Measurements from ENCODE around the gene PLP2. TPM values are rescaled to one million over a fixed set of nuclear protein-coding genes. Genes with fewer than 3 reads are reported as not detected.
A peak's percentile ranks its signal among the peaks of the same experiment; 100 is the strongest.
"Not testable (repeated sequence)": the region's sequence is repeated elsewhere in the genome, so short reads cannot be mapped to it uniquely, and the experiment has no call there.

The PLP2 gene, protein sequence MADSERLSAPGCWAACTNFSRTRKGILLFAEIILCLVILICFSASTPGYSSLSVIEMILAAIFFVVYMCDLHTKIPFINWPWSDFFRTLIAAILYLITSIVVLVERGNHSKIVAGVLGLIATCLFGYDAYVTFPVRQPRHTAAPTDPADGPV
- 100 to 1,000 TPM; 187 to 238 TPM for total RNA-seq
- long read RNA-seq, donor 1, transcript PLP2-202 (5 exons, 1,079 nt): major isoform, 8 of 32 reads
- long read RNA-seq, donor 1, partial matches to known transcripts: 24 of 32 reads
- long read RNA-seq, donor 1, other reads (novel, unspliced or antisense): 0 of 32 reads
- long read RNA-seq, donor 2, transcript PLP2-202 (5 exons, 1,079 nt): major isoform, 50 of 59 reads
- long read RNA-seq, donor 2, partial matches to known transcripts: 5 of 59 reads
- long read RNA-seq, donor 2, other reads (novel, unspliced or antisense): 4 of 59 reads

DNA sequence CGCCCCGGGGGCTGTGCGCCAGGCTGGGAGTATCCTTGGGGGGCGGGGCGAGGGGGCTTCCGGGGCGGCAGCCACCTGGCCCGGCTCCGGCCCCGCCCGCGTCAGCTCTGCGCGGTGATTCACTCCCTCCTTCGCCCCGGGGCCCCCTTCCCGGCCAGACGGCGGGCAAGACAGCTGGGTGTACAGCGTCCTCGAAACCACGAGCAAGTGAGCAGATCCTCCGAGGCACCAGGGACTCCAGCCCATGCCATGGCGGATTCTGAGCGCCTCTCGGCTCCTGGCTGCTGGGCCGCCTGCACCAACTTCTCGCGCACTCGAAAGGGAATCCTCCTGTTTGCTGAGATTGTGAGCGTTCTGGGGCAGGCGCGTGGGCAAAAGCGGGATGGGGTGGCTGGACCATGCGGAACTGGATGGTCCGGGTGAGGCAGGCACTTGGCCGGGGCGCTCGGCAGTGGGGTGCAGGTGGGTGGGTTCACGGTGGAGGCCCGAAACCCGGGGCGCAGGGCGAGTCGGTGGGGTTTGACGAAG, at the start of gene PLP2:
PLP2 (plus strand) TSS at position 147 of the 528 bp plus-strand sequence; CDS start at position 250, 103 bp downstream.
- DNase-seq (ENCODE audit: low spot score): peak; percentile 88
- intact Hi-C loops (cut with DNase I): no loop called here

DNA sequence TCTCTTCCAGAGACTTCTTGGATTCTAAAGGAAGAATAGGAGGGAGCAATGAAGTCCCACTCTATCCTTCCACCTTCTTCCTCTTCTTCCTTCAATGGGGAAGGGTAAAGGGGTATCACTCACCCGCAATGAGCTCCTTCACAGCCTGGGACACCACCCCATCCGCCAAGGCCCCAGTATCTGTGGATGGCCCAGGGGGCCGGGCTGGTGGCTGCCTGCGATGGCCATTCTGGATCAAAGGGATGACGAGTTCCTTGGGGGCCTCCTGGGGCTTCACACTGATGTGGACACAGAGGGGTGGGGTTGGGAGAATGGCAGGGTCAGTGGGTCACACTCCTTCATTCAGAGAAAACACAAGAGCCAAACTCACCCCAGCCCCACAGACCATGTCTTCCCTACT, 49.2 kb upstream of the PLP2 start:
- DNase-seq (ENCODE audit: low spot score): no peak
- intact Hi-C loops (cut with DNase I): no loop called here

DNA sequence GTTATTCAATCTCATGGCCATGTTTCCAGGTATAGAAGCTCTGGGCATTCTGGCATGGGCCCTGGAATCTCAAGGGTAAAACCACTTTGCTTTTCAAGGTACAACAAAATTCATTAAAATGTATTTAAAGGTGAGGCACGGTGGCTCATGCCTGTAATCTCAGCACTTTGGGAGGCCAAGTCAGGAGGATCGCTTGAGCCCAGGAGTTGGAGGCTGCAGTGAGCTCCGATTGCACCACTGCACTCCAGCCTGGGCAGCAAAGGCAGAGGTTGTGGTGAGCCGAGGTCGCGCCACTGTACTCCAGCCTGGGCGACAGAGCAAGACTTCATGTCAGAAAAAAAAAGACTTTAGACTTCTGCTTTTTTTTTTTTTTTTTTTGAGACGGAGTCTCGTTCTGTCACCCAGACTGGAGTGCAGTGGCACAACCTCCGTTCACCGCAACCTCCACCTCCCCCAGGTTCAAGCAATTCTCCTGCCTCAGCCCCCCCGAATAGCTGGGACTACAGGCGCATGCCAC, 43.9 kb upstream of the PLP2 start:
- intact Hi-C loops (cut with DNase I); DNase-seq (ENCODE audit: low spot score): not testable (repeated sequence)

DNA sequence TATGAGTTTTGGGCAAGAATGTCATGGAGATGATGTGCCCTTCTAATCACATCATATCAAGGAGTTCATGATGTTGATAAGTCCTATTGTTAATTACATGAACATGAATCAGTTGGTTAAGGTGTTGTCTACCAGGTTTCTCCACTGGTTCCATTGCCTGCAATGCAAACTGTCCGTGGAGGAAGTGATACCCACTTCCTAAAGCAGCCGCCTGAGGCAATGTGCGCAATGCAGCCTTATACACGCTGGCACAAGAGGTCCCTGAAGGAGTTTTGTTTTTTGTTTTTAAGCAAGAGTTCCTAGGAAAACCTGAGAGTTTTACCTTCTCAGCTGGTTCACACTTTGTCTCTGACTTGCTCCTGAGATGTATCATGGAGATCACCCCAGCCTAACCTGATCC, 42.3 kb upstream of the PLP2 start:
- intact Hi-C loops (cut with DNase I): no loop called here
- no peak for DNase-seq (ENCODE audit: low spot score)

DNA sequence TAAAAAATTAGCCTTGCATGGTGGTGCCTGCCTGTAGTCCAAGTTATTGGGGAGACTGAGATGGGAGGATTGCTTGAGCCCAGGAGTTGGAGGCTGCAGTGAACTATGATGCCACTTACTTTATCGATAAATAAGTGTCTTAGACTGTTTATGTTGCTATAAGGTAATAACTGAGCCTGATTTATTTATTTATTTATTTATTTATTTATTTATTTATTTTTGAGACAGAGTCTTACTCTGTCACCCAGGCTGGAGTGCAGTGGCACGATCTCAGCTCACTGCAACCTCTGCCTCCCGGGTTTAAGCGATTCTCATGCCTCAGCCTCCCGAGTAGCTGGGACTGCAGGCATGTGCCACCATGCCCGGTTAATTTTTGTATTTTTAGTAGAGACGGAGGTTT, 39.4 kb upstream of the PLP2 start:
- DNase-seq (ENCODE audit: low spot score); intact Hi-C loops (cut with DNase I): not testable (repeated sequence)

DNA sequence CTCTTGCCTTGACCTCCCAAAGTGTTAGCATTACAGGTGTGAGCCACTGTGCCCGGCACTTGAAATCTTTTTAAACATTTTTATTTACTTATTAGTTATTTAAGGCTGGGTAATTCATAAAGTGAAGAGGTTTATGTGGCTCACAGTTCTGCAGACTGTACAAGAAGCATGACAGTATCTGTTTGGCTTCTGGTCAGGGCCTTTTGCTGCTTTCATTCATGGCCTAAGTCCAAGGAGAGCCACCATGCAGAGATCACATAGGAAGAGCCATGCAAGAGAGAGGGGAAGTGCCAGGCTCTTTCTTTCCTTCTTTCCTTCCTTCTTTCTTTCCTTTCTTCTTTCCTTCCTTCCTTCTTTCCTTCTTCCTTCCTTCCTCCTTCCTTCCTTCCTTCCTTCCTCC, 37.9 kb upstream of the PLP2 start:
- intact Hi-C loops (cut with DNase I): no loop called here
- no peak for DNase-seq (ENCODE audit: low spot score)

DNA sequence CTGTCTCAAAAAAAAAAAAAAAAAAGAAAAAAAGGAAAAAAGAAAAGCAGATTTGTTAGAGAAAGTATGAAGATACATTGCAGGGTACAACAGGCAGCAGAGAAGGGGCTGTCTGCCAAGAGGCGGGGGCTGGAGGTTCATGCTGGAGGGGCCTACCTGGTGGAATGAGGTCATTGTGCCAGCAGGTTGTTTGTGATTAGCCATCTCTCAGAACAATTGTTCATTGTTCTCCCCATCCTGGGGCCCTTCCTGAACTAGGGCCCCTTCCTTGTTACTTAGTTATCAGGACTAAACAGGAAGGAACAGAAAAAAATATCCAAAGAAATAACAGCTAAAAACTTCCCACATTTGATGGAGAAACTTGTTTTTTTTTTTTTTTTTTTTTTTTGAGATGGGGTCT, 34.2 kb upstream of the PLP2 start:
- intact Hi-C loops (cut with DNase I): no loop called here
- no peak for DNase-seq (ENCODE audit: low spot score)

DNA sequence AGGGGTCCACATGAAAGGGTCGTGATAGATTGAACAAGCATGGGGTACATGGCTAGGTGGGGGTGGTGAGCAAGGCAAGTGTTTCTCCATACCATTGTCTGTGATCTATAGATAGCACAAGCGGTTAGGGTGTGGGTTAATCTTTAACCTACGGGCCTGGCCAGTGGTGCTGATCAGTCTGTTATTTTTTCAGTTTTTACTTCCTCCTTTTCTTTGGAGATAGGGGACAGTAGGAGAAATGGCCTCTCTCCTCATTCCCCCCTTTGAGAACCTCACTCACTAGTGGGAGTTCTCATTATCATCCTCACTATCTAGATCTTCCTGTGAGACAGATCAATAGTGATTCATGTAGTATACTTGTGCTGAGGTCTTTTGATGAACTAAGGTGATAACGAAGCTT, 32.0 kb upstream of the PLP2 start:
- no peak for DNase-seq (ENCODE audit: low spot score)
- intact Hi-C loops (cut with DNase I): no loop called here

DNA sequence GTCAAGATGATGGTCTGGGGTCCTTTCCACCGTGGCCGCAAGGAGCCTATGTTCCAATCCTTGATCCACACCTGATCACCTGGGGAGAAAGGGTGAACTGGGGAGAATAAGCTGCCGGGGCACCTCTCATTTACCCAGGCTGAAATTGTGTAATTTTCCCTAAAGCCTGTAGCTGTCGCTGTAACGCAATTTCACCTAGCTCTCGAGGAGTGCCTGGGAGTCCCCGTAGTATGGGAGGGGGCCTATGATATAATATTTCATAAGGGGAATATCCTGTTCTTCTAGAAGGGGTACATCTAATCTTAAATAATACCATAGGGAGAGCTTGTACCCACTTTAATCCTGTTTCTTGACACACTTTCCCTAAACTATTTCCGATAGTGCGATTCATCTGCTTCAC, 29.4 kb upstream of the PLP2 start:
- intact Hi-C loops (cut with DNase I); DNase-seq (ENCODE audit: low spot score): not testable (repeated sequence)

DNA sequence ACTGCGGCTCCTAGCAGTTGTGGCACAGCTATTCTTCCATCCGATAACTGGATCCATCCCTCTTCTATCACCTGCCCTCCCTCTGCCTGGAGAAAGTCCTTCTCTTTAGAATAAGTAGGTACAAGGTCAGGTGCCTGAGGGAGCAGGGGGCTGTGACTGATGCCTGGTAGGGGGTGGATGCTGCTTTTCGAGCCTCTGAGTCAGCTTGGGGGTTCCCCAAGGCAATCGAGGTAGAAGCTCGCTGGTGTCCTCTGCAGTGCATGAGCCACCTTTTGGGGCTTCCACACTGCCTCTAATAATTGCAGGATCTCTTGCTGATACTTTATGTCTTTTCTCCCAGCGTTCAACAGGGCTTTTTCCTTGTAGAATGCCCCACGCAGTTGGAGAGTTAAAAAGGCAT, 28.5 kb upstream of the PLP2 start:
- DNase-seq (ENCODE audit: low spot score); intact Hi-C loops (cut with DNase I): not testable (repeated sequence)

DNA sequence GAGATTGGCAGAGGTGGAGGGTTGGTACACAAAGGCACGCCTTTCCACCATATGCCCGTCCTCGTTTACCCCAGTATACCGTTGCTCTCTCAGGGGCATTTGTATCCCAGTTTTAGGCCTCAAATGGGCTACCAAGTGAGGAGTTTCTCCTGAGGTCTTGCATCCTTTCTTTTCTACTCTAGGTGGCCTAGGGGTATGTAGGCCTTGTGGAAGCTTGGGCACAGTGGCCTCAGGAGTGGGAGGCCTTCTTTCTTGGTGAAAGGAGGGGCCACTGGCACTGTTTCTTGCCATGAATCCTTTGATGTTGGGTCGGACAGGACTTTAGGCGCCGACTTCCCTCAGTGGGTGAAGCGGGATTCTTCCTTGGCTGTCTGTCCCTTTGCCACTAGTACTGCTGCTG, 24.4 kb upstream of the PLP2 start:
- no peak for DNase-seq (ENCODE audit: low spot score)
- intact Hi-C loops (cut with DNase I): no loop called here

DNA sequence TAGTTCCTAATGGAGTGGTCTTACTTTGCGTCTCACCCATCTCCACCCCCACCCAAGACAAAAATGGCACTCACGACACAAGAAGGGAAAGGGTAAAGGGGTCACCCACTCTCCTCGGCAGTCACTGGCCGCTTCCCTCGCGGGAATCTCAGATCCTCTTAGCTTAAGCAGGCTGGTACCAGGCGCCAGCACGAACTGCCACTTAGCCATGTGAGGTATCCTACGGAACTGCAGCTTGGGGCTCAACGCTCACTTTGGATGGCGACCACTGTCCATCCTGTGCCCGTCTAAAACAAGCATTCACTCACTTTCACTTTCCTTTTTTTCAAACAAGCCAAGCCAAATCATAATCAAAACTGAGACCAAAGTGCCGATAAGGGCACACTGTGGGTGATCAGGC, 23.8 kb upstream of the PLP2 start:
- DNase-seq (ENCODE audit: low spot score): no peak
- intact Hi-C loops (cut with DNase I): no loop called here

DNA sequence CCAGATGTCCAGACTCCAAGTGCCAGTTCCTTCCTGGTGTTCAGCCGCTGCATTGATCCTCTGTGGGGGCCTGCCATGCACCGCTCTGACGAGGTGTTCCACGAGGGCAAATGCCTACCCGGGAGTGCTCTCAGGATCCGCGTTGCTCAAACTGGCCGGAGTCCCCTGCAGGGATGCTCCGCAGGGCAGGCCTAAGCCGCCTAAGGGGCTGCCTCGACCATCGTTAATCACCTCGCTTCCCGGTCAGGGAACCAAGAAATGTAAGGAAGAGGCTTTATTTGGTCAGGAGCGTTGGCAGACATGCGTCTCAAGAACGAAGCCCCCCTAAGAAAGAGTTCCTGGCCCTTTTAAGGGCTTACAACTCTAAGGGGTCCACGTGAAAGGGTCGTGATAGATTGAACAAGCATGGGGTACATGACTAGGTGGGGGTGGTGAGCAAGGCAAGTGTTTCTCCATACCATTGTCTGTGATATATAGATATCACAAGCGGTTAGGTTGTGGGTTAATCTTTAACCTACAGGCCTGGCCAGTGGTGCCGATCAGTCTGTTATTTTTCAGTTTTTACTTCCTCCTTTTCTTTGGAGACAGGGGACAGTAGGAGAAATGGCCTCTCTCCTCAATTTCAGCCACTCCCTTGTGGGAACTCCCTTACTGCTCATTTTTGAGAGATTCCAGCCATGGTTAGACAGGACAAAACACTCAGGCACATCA, 23.2 kb upstream of the PLP2 start:
- DNase-seq (ENCODE audit: low spot score); intact Hi-C loops (cut with DNase I): not testable (repeated sequence)

DNA sequence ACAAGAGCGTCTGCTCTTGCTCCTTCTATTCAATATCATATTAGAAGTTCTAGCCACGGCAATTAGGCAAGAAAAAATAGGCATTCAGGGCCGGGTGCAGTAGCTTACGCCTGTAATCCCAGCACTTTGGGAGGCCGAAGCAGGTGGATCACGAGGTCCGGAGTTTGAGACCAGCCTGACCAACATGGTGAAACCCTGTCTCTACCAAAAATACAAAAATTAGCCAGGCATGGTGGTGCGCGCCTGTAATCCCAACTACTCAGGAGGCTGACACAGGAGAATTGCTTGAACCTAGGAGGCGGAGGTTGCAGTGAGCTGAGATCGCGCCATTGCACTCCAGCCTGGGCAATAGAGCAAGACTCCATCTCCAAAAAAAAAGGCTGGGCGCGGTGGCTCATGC, 22.4 kb upstream of the PLP2 start:
- DNase-seq (ENCODE audit: low spot score); intact Hi-C loops (cut with DNase I): not testable (repeated sequence)

DNA sequence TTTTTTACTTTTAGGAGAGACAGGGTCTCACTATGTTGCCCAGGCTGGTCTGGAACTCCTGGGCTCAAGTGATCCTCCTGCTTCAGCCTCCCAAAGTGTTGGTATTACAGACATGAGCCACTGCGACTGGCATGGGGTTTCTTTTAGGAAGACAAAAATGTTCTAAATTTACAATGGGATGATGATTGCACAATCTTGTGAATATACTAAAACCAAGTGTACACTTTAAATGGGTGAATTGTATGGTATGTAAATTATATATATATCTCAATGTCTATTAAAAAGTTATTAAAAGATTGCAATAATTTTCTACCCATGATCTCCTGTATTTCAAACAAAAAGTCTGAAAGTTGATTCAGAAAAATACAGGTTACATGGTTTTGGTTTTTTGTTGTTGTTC, 18.2 kb upstream of the PLP2 start:
- no peak for DNase-seq (ENCODE audit: low spot score)
- intact Hi-C loops (cut with DNase I): no loop called here

DNA sequence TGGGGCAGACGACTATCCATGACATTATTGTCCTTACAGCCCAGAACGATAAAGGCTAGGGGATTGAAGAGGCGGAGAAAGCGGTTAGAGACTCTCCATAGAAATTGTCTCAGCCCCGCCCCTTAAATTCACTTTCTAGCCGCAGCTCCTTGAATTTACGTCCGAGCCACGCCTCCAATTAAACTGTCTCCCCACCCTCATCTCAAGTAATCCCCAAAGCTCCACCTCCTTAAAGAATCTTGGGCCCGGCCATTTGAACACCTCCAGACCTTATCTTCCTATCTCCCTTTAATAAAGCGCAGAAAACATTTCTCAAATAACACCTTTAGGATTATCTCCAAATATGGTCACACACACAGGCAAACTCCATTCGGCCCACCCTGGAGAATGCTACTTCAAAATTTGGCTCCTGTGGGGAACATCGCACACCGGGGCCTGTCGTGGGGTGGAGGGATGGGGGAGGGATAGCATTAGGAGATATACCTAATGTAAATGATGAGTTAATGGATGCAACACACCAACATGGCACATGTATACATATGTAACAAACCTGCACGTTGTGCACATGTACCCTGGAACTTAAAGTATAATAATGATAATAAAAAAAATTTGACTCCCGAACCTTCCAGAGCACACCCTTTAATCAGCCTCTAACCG, 16.3 kb upstream of the PLP2 start:
- no peak for DNase-seq (ENCODE audit: low spot score)

DNA sequence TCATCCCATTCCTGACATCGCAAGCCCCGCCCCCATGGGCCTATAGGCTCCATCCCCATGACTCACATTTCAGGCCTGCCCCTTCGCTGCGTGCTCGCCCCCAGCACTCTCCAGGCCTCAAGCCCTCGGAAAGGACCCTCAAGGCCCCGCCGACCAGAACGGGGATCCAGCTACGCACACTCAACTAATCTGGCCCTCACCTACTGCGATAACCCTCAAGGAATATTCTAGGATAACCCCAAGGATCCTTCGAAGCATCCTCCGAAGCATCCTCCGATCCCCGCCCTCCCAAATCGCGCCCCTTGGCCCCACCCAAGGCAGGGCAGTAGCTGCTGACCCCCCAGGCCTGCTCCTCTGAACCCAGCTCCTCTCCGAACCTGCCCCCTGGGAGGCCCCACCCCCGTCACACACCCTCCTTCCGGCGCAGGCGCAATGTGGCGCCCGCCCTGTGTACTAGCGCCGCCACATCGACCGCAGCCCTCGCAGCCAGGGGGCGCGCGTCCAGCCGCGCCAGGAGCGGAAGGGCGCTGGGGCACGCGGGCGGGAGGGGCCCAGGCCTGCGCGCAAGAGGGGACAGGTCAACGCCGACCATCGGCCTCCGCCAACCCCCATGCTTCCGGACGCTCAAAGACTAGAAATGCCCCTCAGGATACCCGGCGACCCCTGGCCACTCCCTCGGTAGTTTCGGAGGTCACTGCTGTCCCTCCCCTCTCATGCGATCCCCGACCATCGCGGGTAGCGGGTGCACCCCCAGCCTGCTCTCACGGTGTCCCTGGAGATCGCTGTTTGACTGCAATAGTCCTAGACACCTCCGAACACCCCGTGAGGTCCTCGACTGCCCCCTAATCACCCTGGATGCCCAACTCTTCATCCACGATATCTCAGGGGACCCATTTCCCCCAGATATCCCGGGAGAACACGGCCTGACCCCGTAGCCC, 15.5 kb upstream of the PLP2 start:
- intact Hi-C loops (cut with DNase I): no loop called here
- peak; percentile 96 for DNase-seq (ENCODE audit: low spot score)

More for the DNA sequence above, 16.3 kb upstream of the PLP2 start:
- intact Hi-C loops (cut with DNase I): no loop called here

DNA sequence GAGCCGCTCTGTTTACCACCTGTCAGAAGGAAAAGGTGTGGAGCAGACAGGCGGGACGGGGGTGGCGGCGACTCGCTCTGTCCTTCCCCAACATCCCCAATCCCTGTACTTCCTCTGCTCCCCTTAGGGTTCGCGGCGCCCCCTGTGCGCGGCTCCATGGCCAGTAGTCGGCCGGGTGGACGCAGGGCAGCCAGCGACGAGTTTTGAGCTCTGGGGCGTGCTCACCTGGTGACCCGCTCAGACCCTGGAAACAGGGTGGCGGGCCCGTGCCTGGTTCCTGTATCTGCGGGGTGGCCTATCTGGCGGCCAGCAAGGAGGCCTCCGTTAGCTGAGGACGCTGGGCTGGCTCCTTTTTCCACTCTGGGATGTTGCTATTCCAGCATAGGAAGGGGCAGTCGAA, 14.5 kb upstream of the PLP2 start:
- intact Hi-C loops (cut with DNase I): no loop called here
- no peak for DNase-seq (ENCODE audit: low spot score)

DNA sequence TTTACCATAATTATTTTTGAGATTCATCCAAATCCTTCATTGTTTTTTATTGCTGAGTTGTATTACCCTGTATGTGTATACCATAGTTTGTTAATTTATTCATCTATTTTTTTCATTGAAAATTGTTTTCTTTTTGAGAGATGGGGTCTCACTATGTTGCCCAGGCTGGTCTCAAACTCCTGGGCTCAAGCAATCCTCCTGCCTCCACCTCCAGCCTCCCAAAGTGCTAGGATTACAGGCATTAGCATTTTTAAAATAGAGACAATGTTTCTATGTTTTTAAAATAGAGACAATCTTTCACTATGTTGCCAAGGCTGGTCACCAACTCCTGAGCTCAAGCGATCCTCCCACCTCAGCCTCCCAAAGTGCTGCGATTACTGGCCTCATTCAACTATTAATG, 10.8 kb upstream of the PLP2 start:
- no peak for DNase-seq (ENCODE audit: low spot score)
- intact Hi-C loops (cut with DNase I): no loop called here

Measured in posterior vena cava (tissue), 2 donors.